ENCODE measurements around the gene SEPTIN10.
"Not testable (repeated sequence)": the region's sequence is repeated elsewhere in the genome, so short reads cannot be mapped to it uniquely, and the experiment has no call there.

SEPTIN10 gene

GRCh38 chr2:109545828-109546713 is 67.7 kb downstream of the SEPTIN10 start:
- peak; percentile 17 for DNase-seq (ENCODE audit: low spot score)

- DNase-seq (ENCODE audit: low spot score): no peak
Measured at GRCh38 chr2:109542384-109542783, 71.4 kb downstream of the SEPTIN10 start.

- DNase-seq (ENCODE audit: low spot score): no peak
Measured at GRCh38 chr2:109538546-109538945, 75.2 kb downstream of the SEPTIN10 start.

GRCh38 chr2:109537565-109538222 is 76.1 kb downstream of the SEPTIN10 start:
- no peak for DNase-seq (ENCODE audit: low spot score)

GRCh38 chr2:109536556-109536955 is 77.2 kb downstream of the SEPTIN10 start:
- DNase-seq (ENCODE audit: low spot score): not testable (repeated sequence)

GRCh38 chr2:109535217-109535946 is 78.4 kb downstream of the SEPTIN10 start:
- no peak for DNase-seq (ENCODE audit: low spot score)

- no peak for DNase-seq (ENCODE audit: low spot score)
Measured at GRCh38 chr2:109533823-109534222, 79.9 kb downstream of the SEPTIN10 start.

GRCh38 chr2:109532728-109533076 is 81.1 kb downstream of the SEPTIN10 start:
- DNase-seq (ENCODE audit: low spot score): no peak

GRCh38 chr2:109531896-109532727 is 81.7 kb downstream of the SEPTIN10 start:
- no peak for DNase-seq (ENCODE audit: low spot score)

- no peak for DNase-seq (ENCODE audit: low spot score)
Measured at GRCh38 chr2:109531221-109531620, 82.5 kb downstream of the SEPTIN10 start.

GRCh38 chr2:109530712-109531111 is 83.1 kb downstream of the SEPTIN10 start:
- no peak for DNase-seq (ENCODE audit: low spot score)

- no peak for DNase-seq (ENCODE audit: low spot score)
Measured at GRCh38 chr2:109529532-109530449, 84.0 kb downstream of the SEPTIN10 start.

GRCh38 chr2:109528811-109529501 is 84.8 kb downstream of the SEPTIN10 start:
- DNase-seq (ENCODE audit: low spot score): no peak

- DNase-seq (ENCODE audit: low spot score): no peak
Measured at GRCh38 chr2:109527846-109528705, 85.7 kb downstream of the SEPTIN10 start.

- no peak for DNase-seq (ENCODE audit: low spot score)
Measured at GRCh38 chr2:109527079-109527478, 86.7 kb downstream of the SEPTIN10 start.

GRCh38 chr2:109526442-109526970 is 87.3 kb downstream of the SEPTIN10 start:
- no peak for DNase-seq (ENCODE audit: low spot score)

GRCh38 chr2:109525836-109526235 is 87.9 kb downstream of the SEPTIN10 start:
- DNase-seq (ENCODE audit: low spot score): no peak

GRCh38 chr2:109523536-109524361 is 90.0 kb downstream of the SEPTIN10 start:
- no peak for DNase-seq (ENCODE audit: low spot score)
